ENCODE measurements around the gene CELF4.

The CELF4 gene

DNA sequence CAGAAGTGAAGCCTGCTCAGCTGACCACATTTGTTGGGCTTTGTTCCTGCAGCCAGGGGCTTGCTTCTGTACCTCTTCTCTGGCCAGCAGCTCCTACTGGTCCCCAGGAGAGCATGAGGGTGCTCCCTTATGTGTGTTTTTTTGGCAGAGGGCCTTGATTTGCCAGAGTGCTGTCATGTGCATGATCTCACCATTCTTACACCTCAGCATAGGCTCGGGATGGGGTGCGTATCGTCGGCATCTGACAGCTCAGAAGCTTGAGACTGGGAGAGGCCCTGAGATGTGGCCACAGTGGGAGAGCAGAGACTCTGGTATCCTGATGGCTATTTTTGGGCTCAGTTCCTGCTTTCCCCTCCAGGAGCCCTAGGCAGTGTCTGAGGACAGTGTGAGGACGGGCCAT is 71.2 kb downstream of the CELF4 start:
- no peak for DNase-seq (ENCODE audit: low read depth)
- TF ChIP-seq, protein P1, sequence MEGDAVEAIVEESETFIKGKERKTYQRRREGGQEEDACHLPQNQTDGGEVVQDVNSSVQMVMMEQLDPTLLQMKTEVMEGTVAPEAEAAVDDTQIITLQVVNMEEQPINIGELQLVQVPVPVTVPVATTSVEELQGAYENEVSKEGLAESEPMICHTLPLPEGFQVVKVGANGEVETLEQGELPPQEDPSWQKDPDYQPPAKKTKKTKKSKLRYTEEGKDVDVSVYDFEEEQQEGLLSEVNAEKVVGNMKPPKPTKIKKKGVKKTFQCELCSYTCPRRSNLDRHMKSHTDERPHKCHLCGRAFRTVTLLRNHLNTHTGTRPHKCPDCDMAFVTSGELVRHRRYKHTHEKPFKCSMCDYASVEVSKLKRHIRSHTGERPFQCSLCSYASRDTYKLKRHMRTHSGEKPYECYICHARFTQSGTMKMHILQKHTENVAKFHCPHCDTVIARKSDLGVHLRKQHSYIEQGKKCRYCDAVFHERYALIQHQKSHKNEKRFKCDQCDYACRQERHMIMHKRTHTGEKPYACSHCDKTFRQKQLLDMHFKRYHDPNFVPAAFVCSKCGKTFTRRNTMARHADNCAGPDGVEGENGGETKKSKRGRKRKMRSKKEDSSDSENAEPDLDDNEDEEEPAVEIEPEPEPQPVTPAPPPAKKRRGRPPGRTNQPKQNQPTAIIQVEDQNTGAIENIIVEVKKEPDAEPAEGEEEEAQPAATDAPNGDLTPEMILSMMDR (conservative IDR thresholded peaks at IDR 0.05; ENCODE audit: low read length) = no peak
- H3K4me3 ChIP-seq (ENCODE audit: low read length) = no peak overlapping the region

DNA sequence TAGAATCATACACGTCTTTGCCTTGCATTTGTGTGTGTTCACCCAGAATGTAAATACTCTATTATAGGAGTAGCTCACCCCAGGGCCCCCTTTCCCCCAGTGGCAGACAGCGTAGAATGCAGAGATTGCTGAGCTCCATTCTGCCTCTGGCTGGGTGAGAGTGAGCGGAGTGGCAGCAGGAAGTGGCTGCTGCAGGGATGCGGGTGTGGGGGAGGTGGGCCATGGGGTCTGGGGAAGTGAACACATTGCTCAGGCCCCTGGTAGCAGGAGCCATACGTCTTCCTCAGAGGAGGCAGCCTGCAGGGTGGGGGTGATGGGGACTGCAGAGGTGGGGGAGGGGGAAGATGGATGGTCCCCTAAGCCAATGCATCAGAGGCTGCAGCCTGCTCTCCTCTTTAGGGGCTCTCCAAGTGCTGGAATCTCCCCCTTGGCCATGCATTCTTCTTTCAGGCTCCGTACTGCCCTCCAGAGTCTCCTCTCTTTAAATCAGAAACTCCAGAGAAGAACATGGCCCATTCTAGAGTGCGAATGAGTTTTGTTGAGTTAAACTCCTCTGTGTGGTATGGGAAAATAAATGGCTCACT is 72.2 kb downstream of the CELF4 start:
- H3K4me3 ChIP-seq (ENCODE audit: low read length) = no peak overlapping the region
- TF ChIP-seq, protein P1 (conservative IDR thresholded peaks at IDR 0.05; ENCODE audit: low read length) = no peak
- DNase-seq (ENCODE audit: low read depth) = no peak

DNA sequence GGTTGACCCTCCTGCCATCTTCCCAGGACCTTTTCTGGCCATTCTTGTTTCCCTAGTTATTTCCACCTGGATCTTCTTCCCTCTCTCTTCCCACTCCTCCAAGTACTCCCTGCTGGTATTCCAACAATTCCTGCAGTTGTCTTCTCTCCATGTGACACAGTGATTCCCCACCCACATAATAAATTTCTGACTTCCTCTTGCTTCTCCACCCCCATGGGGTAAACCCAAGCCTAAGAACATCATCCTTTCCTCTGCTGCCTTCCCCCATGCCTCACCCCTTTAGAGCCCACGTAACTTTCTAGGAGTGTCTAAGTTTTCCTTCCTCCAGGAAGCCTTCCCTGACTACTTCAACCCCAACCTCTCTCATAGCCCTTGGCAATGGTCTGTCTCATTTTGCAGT is 72.6 kb downstream of the CELF4 start:
- no peak for DNase-seq (ENCODE audit: low read depth)
- no peak overlapping the region for H3K4me3 ChIP-seq (ENCODE audit: low read length)
- TF ChIP-seq, protein P1 (conservative IDR thresholded peaks at IDR 0.05; ENCODE audit: low read length) = no peak

DNA sequence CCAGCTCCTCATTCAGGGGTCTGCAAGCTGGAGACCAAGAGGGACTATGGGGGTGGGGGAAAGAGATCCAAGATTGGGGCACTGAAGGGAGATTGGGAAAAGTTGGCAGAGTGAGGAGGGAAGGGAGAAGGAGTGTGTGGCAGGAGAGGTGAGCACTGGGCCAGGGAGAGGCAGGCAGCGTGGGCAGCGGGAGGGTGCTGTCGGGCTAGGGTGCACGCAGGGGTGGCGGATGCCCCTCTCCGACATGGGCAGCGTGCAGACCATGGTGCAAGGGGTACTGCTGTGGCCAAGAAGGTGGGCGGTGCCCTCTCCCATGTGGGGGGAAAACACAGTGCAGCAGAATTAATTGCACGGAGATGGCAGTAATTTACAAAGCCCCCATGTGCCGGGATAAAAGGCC is 74.1 kb downstream of the CELF4 start:
- TF ChIP-seq, protein P1 (conservative IDR thresholded peaks at IDR 0.05; ENCODE audit: low read length) = no peak
- no peak for DNase-seq (ENCODE audit: low read depth)
- no peak overlapping the region for H3K4me3 ChIP-seq (ENCODE audit: low read length)

DNA sequence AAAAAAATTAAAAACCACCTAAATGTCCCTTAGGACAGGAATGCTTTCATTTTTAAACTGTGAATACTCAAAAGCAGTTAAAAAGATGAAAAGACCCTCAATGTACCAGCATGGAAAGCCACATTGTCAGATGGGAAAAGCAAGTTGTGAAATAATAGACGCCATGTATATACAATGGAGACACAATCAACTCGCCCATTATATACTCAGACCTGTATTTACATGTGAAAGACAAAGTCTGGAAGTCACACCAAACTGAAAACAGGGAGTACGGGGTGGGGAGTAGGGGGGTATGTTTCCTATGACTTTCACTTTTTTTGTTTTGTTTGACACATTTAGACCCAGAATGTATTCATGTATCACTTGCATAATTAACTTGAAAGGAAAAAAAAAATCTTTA is 75.6 kb downstream of the CELF4 start:
- H3K4me3 ChIP-seq (ENCODE audit: low read length) = no peak overlapping the region
- DNase-seq (ENCODE audit: low read depth) = no peak
- TF ChIP-seq, protein P1 (conservative IDR thresholded peaks at IDR 0.05; ENCODE audit: low read length) = no peak

DNA sequence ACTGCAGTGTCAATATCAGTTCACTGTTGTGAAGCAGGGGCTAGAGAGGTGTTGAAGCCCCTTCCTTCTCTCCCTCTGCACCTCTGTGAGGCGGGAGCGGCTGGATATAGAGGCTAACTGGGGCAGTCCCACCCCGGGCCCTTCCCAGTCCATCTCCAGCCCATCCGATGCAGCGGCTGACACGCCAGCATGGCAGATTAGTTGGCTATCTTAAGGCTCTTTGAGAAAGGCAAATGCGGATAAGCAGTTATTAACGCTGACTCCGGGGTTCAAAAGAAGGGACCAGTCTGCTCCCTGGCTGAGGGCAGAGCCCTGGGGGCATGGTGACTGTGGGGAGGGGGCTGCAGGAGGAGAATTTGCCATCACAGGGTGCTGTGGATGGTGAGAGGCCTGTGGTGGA is 76.6 kb downstream of the CELF4 start:
- TF ChIP-seq, protein P1 (conservative IDR thresholded peaks at IDR 0.05; ENCODE audit: low read length) = no peak
- H3K4me3 ChIP-seq (ENCODE audit: low read length) = no peak overlapping the region
- DNase-seq (ENCODE audit: low read depth) = no peak

DNA sequence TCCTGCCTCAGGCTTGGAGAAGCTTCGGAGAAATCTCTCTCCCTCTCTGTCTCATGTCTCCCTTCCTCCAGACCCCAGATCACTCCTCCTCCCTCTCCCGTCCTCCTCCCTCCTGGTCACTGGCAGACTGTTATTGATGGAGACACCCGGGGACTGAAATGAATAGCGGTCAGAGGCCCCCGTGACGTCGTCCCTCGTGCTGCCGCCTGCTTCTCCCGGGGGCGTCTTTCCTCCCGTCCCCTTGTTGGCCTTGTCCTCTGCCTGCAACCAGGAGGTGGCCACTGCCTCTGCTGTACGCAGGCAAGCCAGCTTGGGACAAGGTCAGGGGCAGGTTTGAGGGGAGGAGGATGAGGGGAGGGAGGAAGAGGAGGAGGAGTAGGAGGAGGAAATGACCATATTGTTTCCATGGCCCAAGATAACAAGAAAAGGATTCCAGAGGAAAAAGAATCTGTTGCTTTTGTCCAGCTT is 78.2 kb downstream of the CELF4 start:
- TF ChIP-seq, protein P1 (conservative IDR thresholded peaks at IDR 0.05; ENCODE audit: low read length) = no peak
- DNase-seq (ENCODE audit: low read depth) = no peak
- H3K4me3 ChIP-seq (ENCODE audit: low read length) = no peak overlapping the region

All from AG10803 (cell line).